HG03280 (cell line): ENCODE results near the gene LRRC4B.
A peak's percentile ranks its signal among the peaks of the same experiment; 100 is the strongest.
"Not testable (repeated sequence)": the region's sequence is repeated elsewhere in the genome, so short reads cannot be mapped to it uniquely, and the experiment has no call there.

ENCODE experiments used
- ATAC-seq: cut with Tn5 transposase; IDR thresholded peaks from one replicate; pipeline ENCODE4 v1.9.1; 2021; ENCODE audit warnings: mild to moderate bottlenecking, moderate library complexity; ENCODE audit not compliant: unreplicated experiment

The LRRC4B gene

GRCh38 chr19:50567882-50568727 is at the start of gene LRRC4B:
Gene LRRC4B (minus strand): TSS chr19:50568435. CDS start chr19:50548838, 19,597 bp downstream.
- no peak for ATAC-seq

- ATAC-seq: not testable (repeated sequence)
Measured at GRCh38 chr19:50612504-50613404, 44.5 kb upstream of the LRRC4B start.

GRCh38 chr19:50607874-50608785 is 39.9 kb upstream of the LRRC4B start:
- ATAC-seq: peak; percentile 62

- ATAC-seq: no peak
Measured at GRCh38 chr19:50607388-50607787, 39.2 kb upstream of the LRRC4B start.

GRCh38 chr19:50606059-50606836 is 38.0 kb upstream of the LRRC4B start:
- not testable (repeated sequence) for ATAC-seq

- ATAC-seq: not testable (repeated sequence)
Measured at GRCh38 chr19:50604264-50605073, 36.2 kb upstream of the LRRC4B start.

- no peak for ATAC-seq
Measured at GRCh38 chr19:50602935-50603334, 34.7 kb upstream of the LRRC4B start.

- no peak for ATAC-seq
Measured at GRCh38 chr19:50602496-50602895, 34.3 kb upstream of the LRRC4B start.

- no peak for ATAC-seq
Measured at GRCh38 chr19:50602089-50602422, 33.8 kb upstream of the LRRC4B start.

GRCh38 chr19:50601407-50602088 is 33.3 kb upstream of the LRRC4B start:
- no peak for ATAC-seq

GRCh38 chr19:50599427-50599826 is 31.2 kb upstream of the LRRC4B start:
- no peak for ATAC-seq

- no peak for ATAC-seq
Measured at GRCh38 chr19:50590191-50590590, 22.0 kb upstream of the LRRC4B start.

- not testable (repeated sequence) for ATAC-seq
Measured at GRCh38 chr19:50581795-50582660, 13.8 kb upstream of the LRRC4B start.

- no peak for ATAC-seq
Measured at GRCh38 chr19:50580970-50581634, 12.9 kb upstream of the LRRC4B start.

- ATAC-seq: no peak
Measured at GRCh38 chr19:50580240-50580639, 12.0 kb upstream of the LRRC4B start.

GRCh38 chr19:50576769-50577168 is 8.5 kb upstream of the LRRC4B start:
- not testable (repeated sequence) for ATAC-seq
